HG02678 (cell line): Measurements from ENCODE around the gene NR3C2.
A peak's percentile ranks its signal among the peaks of the same experiment; 100 is the strongest.

Experiments
- ATAC-seq: cut with Tn5 transposase; IDR thresholded peaks from one replicate; pipeline ENCODE4 v1.9.1; 2021; ENCODE audit warnings: mild to moderate bottlenecking, moderate library complexity; ENCODE audit not compliant: unreplicated experiment

The NR3C2 gene

DNA sequence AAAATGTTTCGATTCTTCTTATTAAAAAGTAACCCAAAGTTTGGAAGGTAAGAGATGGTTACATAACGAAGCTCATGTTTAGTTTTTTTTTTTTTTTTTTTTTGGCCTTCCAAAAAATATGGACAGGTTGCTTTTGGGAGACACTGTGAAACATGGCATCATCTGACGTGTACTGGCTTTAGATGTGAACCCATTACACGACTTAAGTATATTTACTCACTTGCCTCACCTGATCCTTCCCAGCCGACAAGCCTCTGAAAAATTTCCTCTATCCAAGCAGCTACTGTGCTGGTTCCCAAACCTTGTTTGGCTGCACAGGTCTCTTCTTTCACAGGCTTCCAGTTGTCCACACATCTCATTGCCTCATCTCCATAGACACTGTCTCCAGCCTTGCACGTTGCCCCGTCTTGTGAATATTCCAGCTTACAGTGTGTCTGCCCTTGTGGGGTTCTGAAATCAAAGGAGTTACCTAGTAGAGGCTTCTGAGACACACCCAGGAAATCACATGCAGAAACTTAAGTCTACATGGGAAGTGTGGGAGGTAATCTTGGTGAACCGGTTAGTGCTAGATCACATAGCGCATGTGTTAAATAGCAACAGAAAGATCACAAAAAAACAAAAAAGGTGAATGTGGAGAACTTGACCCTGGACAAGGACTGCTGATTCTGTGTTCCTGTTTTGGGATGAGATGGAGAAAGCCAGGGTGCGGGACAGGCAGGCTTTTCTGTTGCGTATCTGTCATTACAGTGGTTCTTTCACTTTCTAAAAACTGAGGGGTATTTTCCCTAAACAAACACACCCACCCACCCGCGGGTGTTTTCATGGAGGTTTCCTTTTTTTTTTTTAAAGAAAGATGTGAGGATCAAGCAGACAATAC lies 381.7 kb downstream of the NR3C2 start:
- ATAC-seq: no peak

DNA sequence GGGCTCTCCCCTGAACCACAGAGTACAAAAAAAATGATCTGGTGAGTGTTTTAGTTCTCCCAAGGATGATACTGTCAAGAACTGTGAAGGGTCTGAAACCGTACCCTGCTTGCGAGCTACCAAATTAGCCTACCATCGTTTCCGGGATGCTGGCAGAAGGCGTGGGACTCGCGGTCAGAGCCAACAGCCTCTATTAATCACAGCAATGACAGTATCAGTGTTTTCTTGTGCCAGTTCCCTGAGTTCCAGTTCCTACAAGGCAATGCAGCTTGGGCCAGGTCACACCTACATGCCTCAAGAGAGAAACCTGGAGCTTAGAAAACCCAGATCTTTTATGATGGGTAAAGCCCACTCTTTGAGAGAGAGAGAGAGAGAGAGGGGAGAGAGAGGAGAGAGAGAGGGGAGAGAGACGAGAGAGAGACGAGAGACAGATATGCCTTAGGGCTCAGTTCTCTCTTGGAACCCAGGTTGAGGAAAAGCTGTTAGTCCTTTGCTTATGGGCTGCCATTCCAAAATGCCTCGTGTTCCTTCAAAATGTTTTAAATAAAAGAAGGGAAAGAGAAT lies 382.5 kb downstream of the NR3C2 start:
- ATAC-seq: peak; percentile 24

DNA sequence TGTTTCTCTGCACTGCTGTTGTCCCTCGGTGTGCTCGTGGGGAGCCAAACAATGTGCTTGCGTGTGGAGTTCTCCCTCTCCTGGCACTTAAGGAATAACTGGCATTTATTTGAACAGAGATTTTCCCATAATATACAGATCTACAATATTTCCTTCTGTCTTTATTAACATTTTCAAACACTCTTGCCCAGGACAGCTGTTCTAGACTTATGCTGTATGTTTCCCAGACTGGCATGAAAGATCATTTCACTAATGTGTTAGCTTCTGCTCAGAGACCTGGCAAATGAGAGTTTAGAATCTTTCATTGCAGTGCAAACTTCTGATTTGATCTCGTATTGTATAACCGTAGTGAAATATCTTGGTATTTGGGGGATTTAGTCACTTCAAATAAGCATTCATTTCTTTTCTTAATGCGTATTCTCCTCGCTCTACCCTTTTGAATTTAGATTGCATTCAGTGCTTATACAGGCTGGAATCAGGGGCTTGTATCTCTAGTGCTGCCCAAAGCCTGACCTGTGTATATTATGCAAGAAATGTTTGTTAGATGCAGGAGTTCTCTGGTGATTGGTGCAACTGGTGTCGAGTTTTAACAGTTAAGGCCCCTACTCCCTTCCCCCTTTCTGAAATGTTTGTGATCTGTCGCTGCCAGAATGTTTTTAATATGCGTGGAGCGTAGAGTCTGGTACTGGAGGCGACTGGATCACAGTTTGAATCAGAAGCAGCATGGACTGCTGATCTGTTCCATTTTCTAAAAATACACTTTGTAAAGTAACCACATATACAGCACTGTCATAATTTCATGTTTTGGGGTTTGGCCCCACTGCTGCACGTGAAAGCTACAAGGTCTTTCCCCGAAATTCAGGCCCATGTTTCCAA lies 384.0 kb downstream of the NR3C2 start:
- no peak for ATAC-seq

DNA sequence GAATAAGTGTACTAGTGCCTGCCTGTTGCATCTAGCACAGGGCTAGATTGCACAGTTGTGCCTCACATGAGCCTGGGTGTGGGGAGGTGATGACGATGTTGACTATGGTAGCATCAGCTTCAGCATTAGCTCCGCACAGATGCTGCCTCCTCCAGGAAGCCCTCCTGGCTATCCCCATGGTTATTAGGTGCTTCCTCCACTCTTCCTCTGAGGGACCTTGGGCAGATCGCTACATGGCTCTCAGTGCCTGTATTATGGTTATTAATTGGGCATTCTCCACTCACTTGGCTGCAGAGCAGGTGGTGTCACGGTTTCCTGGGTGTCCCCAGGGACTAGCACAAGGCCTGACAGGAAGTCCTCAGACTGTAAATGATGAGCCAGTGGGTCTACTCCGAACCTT lies 384.7 kb downstream of the NR3C2 start:
- ATAC-seq: peak; percentile 47

DNA sequence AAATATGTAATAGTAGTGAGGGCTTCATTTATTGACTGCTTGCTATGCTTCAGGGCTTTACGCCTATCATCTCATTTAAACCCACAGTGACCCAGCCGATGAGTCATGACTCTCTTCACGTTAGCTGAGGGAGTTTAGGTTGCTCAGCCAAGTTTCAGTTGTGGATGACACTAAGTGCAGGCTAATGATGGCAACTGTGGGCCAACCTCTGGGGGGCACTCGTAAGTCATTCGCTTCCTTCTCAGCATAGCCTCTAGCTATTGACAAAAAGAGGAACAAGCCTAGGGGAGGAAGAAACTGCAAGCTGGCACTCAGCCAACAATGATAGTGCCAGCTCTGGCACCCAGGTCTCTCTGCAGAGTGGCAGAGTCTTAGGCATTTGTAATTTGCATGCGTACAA lies 385.3 kb downstream of the NR3C2 start:
- peak; percentile 79 for ATAC-seq

DNA sequence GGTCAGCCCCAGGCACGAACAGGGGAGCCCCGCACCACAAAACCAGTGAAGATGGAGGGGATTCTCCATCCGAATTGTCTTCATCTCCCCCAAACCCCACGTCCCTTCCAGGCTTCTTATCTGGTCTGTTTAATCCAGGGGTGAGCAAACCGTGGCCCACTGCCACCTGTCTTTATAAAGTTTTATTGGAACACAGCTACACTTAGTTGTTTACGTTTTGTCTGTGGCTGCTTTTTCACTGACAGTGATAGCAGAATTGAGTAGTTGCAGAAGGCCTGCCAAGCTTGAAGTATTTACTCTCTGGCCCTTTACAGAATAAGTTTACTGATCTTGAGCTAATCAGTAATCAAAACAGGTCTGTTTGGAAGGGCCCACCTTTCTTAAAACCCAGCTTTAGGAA lies 386.4 kb downstream of the NR3C2 start:
- ATAC-seq: no peak

DNA sequence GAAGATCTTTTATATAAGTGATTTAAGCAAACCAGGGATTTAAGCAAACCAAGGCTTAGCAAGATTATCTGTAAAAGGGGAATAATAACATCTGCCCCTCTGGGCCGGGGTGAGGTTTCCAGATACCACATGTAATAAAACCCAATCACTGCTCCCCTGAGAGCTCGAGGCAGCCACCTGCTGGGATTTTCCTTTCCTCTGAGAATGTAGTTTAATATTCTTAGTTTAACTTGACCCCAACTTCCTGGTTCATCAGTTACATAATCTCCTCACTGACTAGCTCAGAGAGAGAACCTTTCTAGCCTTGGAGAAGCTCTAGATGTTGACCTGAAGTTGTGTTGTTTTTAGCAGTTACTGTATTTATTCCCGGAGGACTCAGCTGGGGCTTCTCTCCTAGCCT lies 387.9 kb downstream of the NR3C2 start:
- no peak for ATAC-seq

DNA sequence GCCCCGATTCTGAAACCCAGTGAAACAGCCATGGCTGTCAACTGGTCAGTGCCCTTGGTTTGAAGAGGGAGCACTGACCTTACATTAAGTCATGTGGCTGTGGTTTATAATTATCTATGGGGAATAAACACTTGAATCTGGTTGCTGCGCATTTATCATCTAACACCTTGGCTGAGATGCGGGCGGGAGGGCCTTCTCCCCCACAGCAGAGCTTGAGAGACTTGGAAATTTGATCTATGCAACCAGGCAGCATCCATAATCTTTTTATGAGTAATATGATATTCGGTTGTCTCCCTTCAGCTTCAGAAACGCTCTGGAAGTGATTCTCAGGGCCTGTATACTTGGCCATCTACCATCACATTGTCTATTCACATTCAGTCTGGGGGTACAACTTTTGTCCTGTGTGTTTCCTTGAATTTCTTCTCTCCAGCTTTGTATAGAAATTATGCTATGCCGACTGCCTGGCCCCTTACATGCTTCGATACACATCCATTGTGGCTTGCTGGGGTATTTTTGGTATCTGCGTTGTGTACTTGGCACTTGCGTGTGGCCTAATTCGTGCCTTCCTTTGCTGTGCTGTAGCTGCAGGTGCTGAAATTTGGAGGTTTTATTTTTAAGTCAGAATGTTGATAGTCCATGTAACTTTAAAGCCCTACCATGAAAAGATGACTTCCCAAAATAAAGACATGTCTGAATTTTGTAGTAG lies 388.8 kb downstream of the NR3C2 start:
- no peak for ATAC-seq

DNA sequence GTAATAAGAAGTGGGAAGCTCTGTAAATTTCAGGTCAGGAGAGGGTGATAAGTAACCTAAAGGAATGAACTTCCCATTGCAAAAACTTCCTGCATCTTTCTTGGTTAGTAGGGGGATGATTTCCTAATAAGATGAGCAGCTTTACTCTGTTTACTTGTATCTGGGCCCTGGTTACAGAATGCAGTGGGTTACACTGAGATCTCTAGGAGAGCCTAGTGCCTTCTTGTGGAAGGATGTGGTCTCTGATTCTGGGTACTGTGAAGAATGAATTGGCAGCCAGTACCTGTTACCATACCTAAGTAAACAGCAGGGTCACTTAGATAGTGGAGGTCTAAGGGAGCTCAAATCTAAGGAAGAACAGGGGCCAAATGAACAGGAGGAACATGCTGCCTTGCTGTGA lies 389.8 kb downstream of the NR3C2 start:
- ATAC-seq: no peak

DNA sequence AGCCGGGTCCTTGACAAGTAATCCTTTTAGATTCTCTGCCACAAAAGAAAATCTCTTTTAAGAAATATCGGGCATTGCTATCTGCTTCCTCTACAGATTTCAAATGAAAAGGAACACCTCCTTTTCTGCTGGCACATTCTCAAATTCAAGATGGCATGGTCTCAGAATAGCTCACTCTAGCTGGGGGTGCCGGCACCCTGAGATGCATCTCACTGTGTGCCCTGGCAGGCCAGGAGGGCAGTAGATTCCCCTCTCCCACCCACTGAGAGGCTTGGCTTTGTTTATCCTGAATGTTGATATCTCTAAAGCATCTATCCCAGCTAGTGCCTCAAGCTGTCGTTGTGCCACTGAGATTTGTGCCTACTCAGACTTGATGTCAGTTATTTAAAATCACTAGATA lies 390.8 kb downstream of the NR3C2 start:
- no peak for ATAC-seq

DNA sequence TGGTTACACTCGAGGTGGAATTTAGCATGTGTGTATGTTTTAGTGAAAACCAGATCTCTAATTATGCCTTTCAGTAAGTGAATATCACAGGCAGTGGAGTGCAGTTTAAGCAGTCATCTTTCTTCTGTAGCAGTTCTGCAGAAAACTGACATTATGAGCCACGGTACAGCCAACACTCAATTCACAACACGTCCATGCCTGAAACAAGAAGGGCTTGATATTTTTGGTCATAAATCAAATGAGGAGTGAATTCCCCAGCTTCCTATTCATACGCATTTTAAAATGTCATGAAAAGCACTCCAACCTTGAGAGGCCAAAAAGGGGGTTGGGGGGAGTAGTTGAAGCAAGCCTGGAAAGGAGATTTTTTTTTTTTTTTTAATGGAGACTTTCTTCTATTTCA lies 393.6 kb downstream of the NR3C2 start:
- ATAC-seq: no peak

DNA sequence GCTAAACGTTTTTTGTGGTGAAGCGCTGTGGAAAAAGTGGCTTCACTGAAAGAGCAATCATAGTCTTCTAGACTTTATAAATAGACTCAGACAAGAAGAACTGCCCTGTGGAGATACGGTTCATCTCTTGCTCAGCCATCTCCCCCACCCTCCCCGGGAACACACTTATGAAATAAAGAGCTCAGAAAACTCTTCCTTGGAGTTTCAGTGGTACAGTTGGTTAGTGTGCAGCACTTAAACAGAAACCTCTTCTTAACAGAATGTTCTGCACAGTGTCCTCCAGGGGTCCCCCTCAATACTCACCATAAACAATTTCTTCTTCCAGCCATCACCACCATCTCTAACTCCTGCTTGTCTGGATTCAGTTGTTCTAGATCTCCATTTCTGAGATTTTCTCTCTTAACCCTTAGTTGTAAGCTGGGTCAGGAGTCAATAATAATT lies 397.3 kb downstream of the NR3C2 start:
- peak; percentile 95 for ATAC-seq

DNA sequence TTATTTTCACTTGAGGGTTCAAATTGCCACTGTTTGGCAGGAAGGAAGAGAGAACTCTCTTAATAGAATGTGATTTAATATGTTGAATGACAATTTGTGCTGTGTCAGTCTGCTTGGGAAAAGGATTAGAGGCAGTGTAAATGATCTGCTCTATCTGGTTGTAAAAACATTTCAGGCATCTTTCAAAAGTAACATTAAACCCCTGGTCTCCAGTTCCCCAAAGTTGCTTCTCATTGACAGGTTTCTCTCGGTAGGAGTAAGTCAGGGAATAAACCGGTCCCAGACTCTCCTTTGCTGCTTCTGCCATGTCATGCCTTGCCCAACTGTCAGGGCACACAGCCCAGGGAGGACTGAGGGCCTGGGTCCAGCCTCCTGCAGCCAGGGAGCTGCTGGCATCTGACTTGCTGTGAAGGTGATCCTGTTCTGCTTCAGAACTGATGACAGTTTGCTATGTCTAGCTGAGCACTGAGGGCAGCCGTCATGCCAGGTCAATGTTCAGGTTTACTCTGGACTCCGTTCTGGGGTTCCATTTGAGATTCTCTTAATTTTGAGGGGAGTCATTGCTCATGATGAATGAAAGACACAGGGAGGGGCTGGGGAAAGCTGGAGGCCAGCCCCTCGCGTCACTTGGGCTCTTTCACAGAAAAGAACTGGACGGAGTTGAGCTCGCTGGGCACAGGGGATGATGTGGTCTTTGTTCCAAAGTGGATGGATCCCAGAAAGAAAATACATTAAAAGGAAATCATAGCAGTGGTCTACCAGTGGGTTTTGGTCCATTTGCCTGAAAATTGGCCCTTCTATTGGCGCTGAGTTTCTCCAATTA lies 397.9 kb downstream of the NR3C2 start:
- no peak for ATAC-seq

DNA sequence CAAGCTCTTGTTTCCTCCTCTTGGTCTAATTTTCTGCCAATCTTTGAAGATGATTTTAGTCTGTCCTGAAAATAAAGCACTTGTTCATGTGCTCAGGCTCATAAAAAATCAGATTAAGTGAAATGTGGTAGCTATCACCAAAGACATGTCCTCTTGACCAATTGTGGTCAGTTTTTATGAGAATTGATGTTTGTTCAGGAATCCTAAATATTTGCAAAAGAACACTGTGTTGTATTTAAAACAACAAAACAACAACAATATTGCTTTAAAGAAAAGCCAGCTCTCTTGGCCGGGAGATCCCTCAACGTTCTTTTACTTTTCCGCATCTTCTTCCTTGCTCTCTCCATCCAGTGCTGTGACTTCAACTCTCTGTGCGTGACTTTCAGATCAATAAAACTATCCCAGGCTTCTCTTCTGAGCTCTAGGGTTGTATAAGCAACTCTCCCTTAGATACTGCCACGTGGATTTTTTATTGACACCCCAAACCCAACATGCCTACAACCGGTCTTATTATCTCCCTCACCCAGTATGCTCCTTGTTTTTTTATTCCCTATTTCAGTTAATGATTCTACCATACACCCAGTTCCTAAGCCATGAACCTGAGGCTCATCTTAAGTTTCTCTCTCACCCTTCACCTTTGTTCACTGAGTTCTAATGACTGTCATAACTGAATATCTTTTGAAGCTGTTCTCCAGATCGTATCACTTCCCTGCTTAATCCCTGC lies 400.4 kb downstream of the NR3C2 start:
- ATAC-seq: no peak

DNA sequence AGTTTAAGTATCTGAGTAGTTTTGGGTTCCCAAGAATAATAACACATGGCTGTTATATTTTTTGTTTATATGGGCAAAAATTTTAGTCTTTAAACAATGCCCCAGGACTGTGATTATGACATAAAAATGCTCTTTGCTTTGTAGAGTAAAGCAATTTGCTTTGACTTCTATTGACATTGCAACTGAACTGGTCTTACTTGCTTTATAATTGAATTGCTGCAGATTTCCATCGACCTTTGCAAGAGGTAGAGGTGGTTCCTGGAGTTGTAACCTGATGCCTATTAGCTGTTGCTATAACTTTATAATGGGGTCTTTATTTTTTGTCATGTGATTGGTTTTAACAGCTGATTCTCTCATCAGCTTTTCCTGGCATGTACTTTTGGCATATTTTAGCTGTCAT lies 407.4 kb downstream of the NR3C2 start:
- no peak for ATAC-seq

DNA sequence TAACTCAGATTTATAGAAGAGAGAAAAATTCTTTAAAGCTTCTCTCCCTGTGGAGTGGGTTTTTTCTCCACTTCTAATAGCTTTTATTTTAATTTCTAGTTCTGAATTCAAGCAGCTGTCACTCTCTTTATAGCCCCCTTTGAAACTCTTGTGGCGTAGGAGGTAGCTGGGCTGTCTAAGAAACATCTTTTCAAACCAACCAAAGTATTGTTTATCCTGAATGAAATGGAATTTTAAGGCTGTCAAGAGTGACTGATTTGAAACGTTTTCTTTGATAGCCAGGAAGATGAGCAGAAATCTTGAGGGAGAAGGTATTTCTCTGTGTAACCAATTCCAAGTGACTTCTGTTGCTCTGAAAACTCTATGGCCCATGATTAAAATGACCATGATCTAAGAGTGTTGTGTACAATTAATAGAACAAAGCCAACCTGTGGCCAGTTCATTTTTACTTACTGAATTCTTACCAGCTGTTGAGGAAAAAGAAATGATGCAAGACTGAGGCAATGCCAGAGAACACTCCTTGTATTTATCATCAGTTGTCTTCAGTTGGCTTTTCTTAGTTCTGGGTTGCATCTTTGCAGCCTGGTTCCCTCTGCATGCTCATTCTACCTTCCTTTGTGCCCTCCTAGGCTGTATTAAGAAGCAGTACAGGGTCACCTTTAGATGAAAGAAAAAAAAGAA lies 411.9 kb downstream of the NR3C2 start:
- ATAC-seq: no peak

DNA sequence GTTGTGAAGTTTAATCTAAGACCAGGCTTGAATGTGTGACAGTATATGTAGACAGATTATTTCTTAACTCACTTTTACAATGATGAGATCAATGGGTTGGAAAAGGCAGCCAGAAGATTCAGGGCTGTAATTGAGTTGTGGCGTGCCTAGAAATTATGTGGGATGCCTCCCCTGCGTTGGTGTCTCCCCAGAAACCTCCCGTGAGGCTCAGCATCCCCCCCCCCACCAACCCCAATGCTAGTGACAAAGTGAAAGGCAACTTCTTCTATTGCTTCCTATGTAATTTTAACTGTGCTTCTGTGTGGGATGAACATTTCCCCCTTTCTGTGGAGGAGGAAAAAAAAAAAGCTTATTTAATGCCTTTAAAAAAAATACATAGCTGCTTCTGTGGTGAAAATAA lies 412.4 kb downstream of the NR3C2 start:
- no peak for ATAC-seq
